Neural cell (in vitro differentiated cells): ENCODE data around the gene ATXN1L.

ENCODE experiments used
- CTCF ChIP-seq: fragments of 450-650 bp; IDR thresholded peaks from 2 replicates; pipeline ENCODE4 v1.5.1; 2014; ENCODE audit warnings: antibody characterized with exemption, mild to moderate bottlenecking, moderate library complexity; ENCODE audit not compliant: poor library complexity, severe bottlenecking
- EZH2 ChIP-seq: fragments of 200-600, 300-800 bp; shearing (Covaris generic), sonication (generic); IDR thresholded peaks from 2 replicates; pipeline ENCODE4 v1.6.1; 2014; ENCODE audit warnings: antibody characterized with exemption, low read length, borderline replicate concordance, mild to moderate bottlenecking; ENCODE audit not compliant: insufficient read depth, poor library complexity, severe bottlenecking
- POLR2AphosphoS5 ChIP-seq: IDR thresholded peaks from 2 replicates; pipeline ENCODE4 v1.6.1; 2012

GRCh38 chr16:71851746-71852145 is 6.0 kb downstream of the ATXN1L start:
- TF ChIP-seq EZH2 (no peak), POLR2AphosphoS5 (no peak), CTCF (no peak)
